ENCODE results near the gene MN1. TPM values are rescaled to one million over a fixed set of nuclear protein-coding genes. Genes with fewer than 3 reads are reported as not detected.

Gene MN1
- total and polyA plus RNA-seq, 2 of the 8 experiments (the other 6 are each of a cell fraction or from before 2014, with no cell fraction given) = 3.1 to 4.9 TPM

DNA sequence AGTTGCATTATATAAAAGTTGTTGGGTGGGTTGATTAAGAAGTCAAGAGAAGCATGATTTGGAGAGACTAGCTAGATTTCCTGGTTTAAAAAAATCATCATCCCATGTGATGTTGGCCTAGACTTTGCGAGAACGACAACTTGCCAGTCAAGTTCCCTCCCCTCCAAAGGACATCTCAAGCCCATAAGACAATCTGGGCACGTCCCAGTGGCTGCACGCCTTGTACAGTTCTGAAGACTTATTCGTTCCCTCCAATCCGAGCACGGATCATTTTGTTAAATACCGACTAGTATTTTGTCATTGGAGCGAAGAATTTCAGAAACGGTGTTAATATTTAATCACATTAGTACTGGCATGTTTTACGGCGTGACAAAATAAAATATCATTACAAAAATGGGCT is 8.0 kb downstream of the MN1 start:
- Histone ChIP-seq H3K9ac (replicated peaks in 1 of 4; ENCODE audit: extremely low read depth in 1 of 4, low read depth in 3 of 4, low read length in 3 of 4) (no peak overlapping the region), H3K23me2 (ENCODE audit: low read depth, low read length) (peaks cover 4% of the 10 kb centered on the region; the same call in 1 of the 2 replicates), H3K14ac (ENCODE audit: insufficient read length) (no peak overlapping the region), H3K23ac (ENCODE audit: insufficient read length) (no peak overlapping the region), H3K9me3 (ENCODE audit: insufficient read depth in 2 of 2, low read depth in 1 of 2, low read length in 1 of 2) (no peaks in the 10 kb centered on the region), H2BK5ac (ENCODE audit: low read depth, low read length) (no peak overlapping the region), H2BK15ac (ENCODE audit: low read length) (no peak overlapping the region), H2AFZ (ENCODE audit: low read length) (no peak overlapping the region), H2BK12ac (ENCODE audit: low read depth, low read length) (no peak overlapping the region), H3K18ac (ENCODE audit: extremely low read depth, low read length) (no peak overlapping the region), H2AK5ac (ENCODE audit: low read depth, low read length) (no peak overlapping the region), H2BK20ac (ENCODE audit: low read length) (no peak overlapping the region), H3K27ac (ENCODE audit: low read depth, low read length) (no peak overlapping the region), H2BK120ac (replicated peaks; ENCODE audit: low read depth, low read length) (no peak overlapping the region), H4K8ac (ENCODE audit: extremely low read depth, insufficient read depth, low read length) (no peak overlapping the region), H4K91ac (replicated peaks; ENCODE audit: insufficient read length, low read length) (no peak overlapping the region), H3K4me3 (ENCODE audit: extremely low read depth in 1 of 4, insufficient read depth in 2 of 4, low read depth in 3 of 4, low read length in 4 of 4) (no peak overlapping the region), H3K27me3 (replicated peaks in 1 of 4; ENCODE audit: control insufficient read depth in 3 of 4, extremely low read depth in 1 of 4, insufficient read depth in 3 of 4, low read length in 3 of 4) (peaks cover 32 to 87% (median 65%) of the 10 kb centered on the region in 4 experiments), H4K20me1 (replicated peaks in 1 of 2; ENCODE audit: control insufficient read depth in 1 of 2, insufficient read depth in 2 of 2, low read length in 2 of 2) (peaks cover 9 to 10% of the 10 kb centered on the region in 2 experiments), H3K4ac (replicated peaks; ENCODE audit: insufficient read length, low read depth, low read length) (no peak overlapping the region), H4K5ac (ENCODE audit: insufficient read length, low read depth, low read length) (no peak overlapping the region), H3K4me1 (replicated peaks in 1 of 4; ENCODE audit: control insufficient read depth in 3 of 4, insufficient read depth in 4 of 4, low read length in 3 of 4) (peaks cover 22 to 53% (median 35%) of the 10 kb centered on the region in 4 experiments), H3K79me1 (ENCODE audit: low read depth, low read length) (peaks cover 3% of the 10 kb centered on the region; the same call in 1 of the 2 replicates), H3K79me2 (ENCODE audit: control insufficient read depth in 1 of 2, insufficient read depth in 2 of 2, low read length in 2 of 2) (no peaks in the 10 kb centered on the region), H3K56ac (replicated peaks; ENCODE audit: insufficient read length, low read depth, low read length) (no peak overlapping the region), H3K36me3 (ENCODE audit: control insufficient read depth in 2 of 4, insufficient read depth in 4 of 4, low read length in 3 of 4) (peaks cover 0 to 14% (median 0%) of the 10 kb centered on the region in 4 experiments; a peak in 1 of 8 replicates), H3K4me2 (ENCODE audit: insufficient read depth in 1 of 2, low read depth in 2 of 2, low read length in 2 of 2) (peak overlapping the region in 1 of 2 experiments; percentile 83; a peak in 1 of 4 replicates)
- ChIA-PET POLR2A (ENCODE audit: partially characterized antibody) (interaction anchor here (0.6 to 1.2 kb wide), 2 partner anchors 52 to 291 kb away, joined by 3 read pairs; no protein-coding TSS in a partner anchor), CTCF (ENCODE audit: partially characterized antibody) (interaction anchor here (1.0 to 1.7 kb wide), 2 partner anchors 20 to 196 kb away, joined by 3 read pairs; no protein-coding TSS in a partner anchor)
- TF ChIP-seq TEAD4 (IDR thresholded peaks at IDR 0.05; ENCODE audit: low read depth, low read length) = no peak
- TF ChIP-seq PHF8 (conservative IDR thresholded peaks at IDR 0.05; ENCODE audit: low read depth, low read length) = no peak
- no peak for TF ChIP-seq EZH2 (IDR thresholded peaks at IDR 0.05; ENCODE audit: low read depth, low read length, severe bottlenecking)
- TF ChIP-seq TCF12 (IDR thresholded peaks at IDR 0.05; ENCODE audit: low read depth, low read length) = no peak
- no peak for TF ChIP-seq TAF1 (IDR thresholded peaks at IDR 0.05; ENCODE audit: low read depth, low read length)
- no peak for TF ChIP-seq SP4 (IDR thresholded peaks at IDR 0.05; ENCODE audit: low read length)
- no peak for TF ChIP-seq TBP (IDR thresholded peaks at IDR 0.05; ENCODE audit: low read depth, low read length)
- no peak for FAIRE-seq
- 79% methylated on average over 12 of the region's 12 CpGs; no CpG with 5 or more reads in 1 of the 2 experiments for WGBS, 2 experiments (ENCODE audit: extremely low coverage in 1 of 2, insufficient coverage in 1 of 2, insufficient read length in 1 of 2, insufficient replicate concordance in 2 of 2, low coverage in 1 of 2, low lambda C conversion rate in 2 of 2, missing lambda C conversion rate in 1 of 2)
- DNase-seq (ENCODE audit: low read depth in 1 of 2, low spot score in 2 of 2) = no peak
